Measurements from ENCODE around the gene DIABLO. TPM values are rescaled to one million over a fixed set of nuclear protein-coding genes. Genes with fewer than 3 reads are reported as not detected.

Gene DIABLO
- polyA plus RNA-seq, 2 of the 4 experiments (the other 2 are of a cell fraction): 74.9 to 104 TPM

GRCh38 chr12:122227341-122227740 lies 1.5 kb upstream of the DIABLO start:
- CTCF ChIA-PET: interaction anchor here (1.0 to 1.7 kb wide), 4 partner anchors 13 to 37 kb away, joined by 3 to 6 read pairs (median 4); partner anchors contain the start of gene B3GNT4
- POLR2A ChIA-PET: no interaction called here

GRCh38 chr12:122226366-122227125 lies 694 bp upstream of the DIABLO start:
- ATAC-seq: peak in 1 of 2 experiments; percentile 78; a peak in 4 of 6 replicates
- CTCF ChIA-PET: interaction anchor here (0.6 to 1.7 kb wide), 4 partner anchors 13 to 55 kb away, joined by 3 to 6 read pairs (median 4); partner anchors contain the start of gene B3GNT4
- peak overlapping the region; percentile 91 for H3K4me2 ChIP-seq
- POLR2A ChIA-PET: interaction anchor here (0.5 to 2.2 kb wide), 22 partner anchors 9 to 310 kb away, joined by 3 to 15 read pairs (median 3); partner anchors contain the start of gene BCL7A
- H3K4me1 ChIP-seq: peaks cover 15% of the 10 kb centered on the region
- 34% methylated on average over 37 of the region's 55 CpGs for WGBS (ENCODE audit: missing lambda C conversion rate)
- DNase-seq (ENCODE audit: low read depth in 1 of 2, low spot score in 1 of 2): no peak
- H3K4me3 ChIP-seq: peak overlapping the region; percentile 47
- H3K9me3 ChIP-seq: no peaks in the 10 kb centered on the region
- peak overlapping the region in 1 of 2 experiments; percentile 45; a peak in 2 of 6 replicates for H3K27ac ChIP-seq
- no peak for FAIRE-seq
- TF ChIP-seq KDM5A (IDR thresholded peaks at IDR 0.05) (no peak), RARB (CRISPR knock-in tag; IDR thresholded peaks at IDR 0.05) (no peak), NPAS2 (CRISPR knock-in tag; IDR thresholded peaks at IDR 0.05; ENCODE audit: borderline replicate concordance) (no peak), BHLHE40 (IDR thresholded peaks at IDR 0.05; ENCODE audit: low read depth, low read length) (no peak), NR3C1 (IDR thresholded peaks at IDR 0.05) (no peak), TFCP2L1 (CRISPR knock-in tag; IDR thresholded peaks at IDR 0.05) (peak; percentile 92), JUNB (IDR thresholded peaks at IDR 0.05) (no peak), EP300 (IDR thresholded peaks at IDR 0.05) (no peak), CHD4 (IDR thresholded peaks at IDR 0.05; ENCODE audit: borderline replicate concordance) (no peak), POLR2AphosphoS2 (conservative IDR thresholded peaks at IDR 0.05; ENCODE audit: low read length) (no peak), JUN (IDR thresholded peaks at IDR 0.05) (no peak), PHF8 (IDR thresholded peaks at IDR 0.05; ENCODE audit: borderline replicate concordance, low read depth) (no peak), MAZ (IDR thresholded peaks at IDR 0.05; ENCODE audit: borderline replicate concordance, low read depth, low read length) (no peak), POLR2A (IDR thresholded peaks at IDR 0.05; ENCODE audit: low read length) (peak; percentile 38; the same call in 1 of the 2 replicates), FOSB (CRISPR knock-in tag; IDR thresholded peaks at IDR 0.05) (no peak), E2F6 (IDR thresholded peaks at IDR 0.05; ENCODE audit: borderline replicate concordance, low read depth) (peak; percentile 93), ATOH8 (CRISPR knock-in tag; IDR thresholded peaks at IDR 0.05; ENCODE audit: low read depth) (0 out of 2 replicates have a peak, but pooled peaks have one; percentile 37), HES2 (IDR thresholded peaks at IDR 0.05) (no peak), ZSCAN20 (CRISPR knock-in tag; IDR thresholded peaks at IDR 0.05) (no peak), ESRRA (IDR thresholded peaks at IDR 0.05; ENCODE audit: borderline replicate concordance, low read length) (no peak), CHD2 (IDR thresholded peaks at IDR 0.05; ENCODE audit: low read length, partially characterized antibody) (no peak), FOXS1 (CRISPR knock-in tag; IDR thresholded peaks at IDR 0.05) (no peak), RAD21 (conservative IDR thresholded peaks at IDR 0.05 in 1 of 2, IDR thresholded peaks at IDR 0.05 in 1 of 2) (no peak), RFX5 (IDR thresholded peaks at IDR 0.05) (no peak)

More at GRCh38 chr12:122227341-122227740, 1.5 kb upstream of the DIABLO start:
- TF ChIP-seq SMC3 (IDR thresholded peaks at IDR 0.05) (no peak), USF2 (IDR thresholded peaks at IDR 0.05) (no peak), JUN (IDR thresholded peaks at IDR 0.05) (no peak), HES2 (IDR thresholded peaks at IDR 0.05) (no peak), SREBF2 (IDR thresholded peaks at IDR 0.05) (no peak), POLR2A (IDR thresholded peaks at IDR 0.05; ENCODE audit: low read length) (no peak), TFCP2L1 (CRISPR knock-in tag; IDR thresholded peaks at IDR 0.05) (no peak), PHF8 (IDR thresholded peaks at IDR 0.05; ENCODE audit: borderline replicate concordance, low read depth) (no peak), FOXS1 (CRISPR knock-in tag; IDR thresholded peaks at IDR 0.05) (no peak), CEBPB (IDR thresholded peaks at IDR 0.05) (no peak), ATOH8 (CRISPR knock-in tag; IDR thresholded peaks at IDR 0.05; ENCODE audit: low read depth) (no peak), ZC3H11A (IDR thresholded peaks at IDR 0.05) (no peak), CHD4 (IDR thresholded peaks at IDR 0.05; ENCODE audit: borderline replicate concordance) (no peak), ZFP36 (IDR thresholded peaks at IDR 0.05; ENCODE audit: borderline replicate concordance, partially characterized antibody) (no peak), FOSL2 (IDR thresholded peaks at IDR 0.05) (no peak), FOSL2 (CRISPR knock-in tag; IDR thresholded peaks at IDR 0.05) (no peak), NR3C1 (IDR thresholded peaks at IDR 0.05) (no peak), CHD2 (IDR thresholded peaks at IDR 0.05; ENCODE audit: low read length, partially characterized antibody) (no peak)
- Histone ChIP-seq H3K4me3 (no peak overlapping the region), H3K4me1 (peaks cover 15% of the 10 kb centered on the region), H3K4me2 (no peak overlapping the region), H3K27ac (no peak overlapping the region), H3K9me3 (no peaks in the 10 kb centered on the region)
- ATAC-seq (no peak), DNase-seq (ENCODE audit: low read depth in 1 of 2, low spot score in 1 of 2) (no peak), FAIRE-seq (no peak)
- 94% methylated on average over 17 of the region's 17 CpGs for WGBS (ENCODE audit: missing lambda C conversion rate)

All from A549 (cell line).